Neuron (in vitro differentiated cells): ENCODE results near the gene CTBP1.
A peak's percentile ranks its signal among the peaks of the same experiment; 100 is the strongest.

Source experiments
- H2AFZ ChIP-seq: one replicate; pipeline ENCODE4 v1.6.1; 2013; ENCODE audit warnings: low read depth, mild to moderate bottlenecking, inconsistent platforms, low read length, moderate library complexity
- H3K27me3 ChIP-seq: one replicate; pipeline ENCODE4 v1.6.1; 2013; ENCODE audit warnings: low read length; ENCODE audit not compliant: insufficient read depth
- H3K36me3 ChIP-seq: one replicate; pipeline ENCODE4 v1.6.1; 2013; ENCODE audit warnings: low read length; ENCODE audit not compliant: insufficient read depth
- H3K4me1 ChIP-seq: one replicate; pipeline ENCODE4 v1.6.1; 2013; ENCODE audit warnings: low read length; ENCODE audit not compliant: insufficient read depth
- H3K4me3 ChIP-seq: 2 replicates; pipeline ENCODE4 v1.5.1; 2013; ENCODE audit warnings: mild to moderate bottlenecking, low read length, moderate library complexity
- H3K9me3 ChIP-seq: one replicate; pipeline ENCODE4 v1.6.1; 2013; ENCODE audit warnings: low read length

The CTBP1 gene

GRCh38 chr4:1172971-1173757, 75.8 kb downstream of the CTBP1 start:
- H3K4me3 ChIP-seq: no peak overlapping the region
- H3K4me1 ChIP-seq: peaks cover 5% of the 10 kb centered on the region
- H3K36me3 ChIP-seq: peaks cover 2% of the 10 kb centered on the region
- H3K27me3 ChIP-seq: peaks cover 60% of the 10 kb centered on the region
- H2AFZ ChIP-seq: no peak overlapping the region
- H3K9me3 ChIP-seq: peaks cover 5% of the 10 kb centered on the region

- Histone ChIP-seq H3K36me3 (peaks cover 2% of the 10 kb centered on the region), H3K4me3 (peak within 1 kb of the TSS; percentile 36), H3K27me3 (peaks cover 60% of the 10 kb centered on the region), H3K9me3 (peaks cover 5% of the 10 kb centered on the region), H3K4me1 (peaks cover 5% of the 10 kb centered on the region), H2AFZ (peak within 1 kb of the TSS; percentile 79)
These were observed 76.6 kb downstream of the CTBP1 start, which contains the start of gene SPON2 for GRCh38 chr4:1172228-1172851. Gene SPON2, minus strand, starts transcription at chr4:1172583.

GRCh38 chr4:1171311-1172227, 77.4 kb downstream of the CTBP1 start:
- peaks cover 8% of the 10 kb centered on the region for H3K4me1 ChIP-seq
- peaks cover 5% of the 10 kb centered on the region for H3K9me3 ChIP-seq
- H3K27me3 ChIP-seq: peaks cover 60% of the 10 kb centered on the region
- peak overlapping the region; percentile 36 for H3K4me3 ChIP-seq
- H2AFZ ChIP-seq: peak overlapping the region; percentile 79
- peaks cover 2% of the 10 kb centered on the region for H3K36me3 ChIP-seq

- peaks cover 60% of the 10 kb centered on the region for H3K27me3 ChIP-seq
- H3K36me3 ChIP-seq: peaks cover 2% of the 10 kb centered on the region
- H3K4me1 ChIP-seq: peaks cover 8% of the 10 kb centered on the region
- peaks cover 5% of the 10 kb centered on the region for H3K9me3 ChIP-seq
- H2AFZ ChIP-seq: peak overlapping the region; percentile 43
- no peak overlapping the region for H3K4me3 ChIP-seq
These were observed 78.0 kb downstream of the CTBP1 start for GRCh38 chr4:1170976-1171310.

- Histone ChIP-seq H2AFZ (no peak overlapping the region), H3K27me3 (peaks cover 57% of the 10 kb centered on the region), H3K36me3 (peaks cover 2% of the 10 kb centered on the region), H3K4me3 (no peak overlapping the region), H3K4me1 (peaks cover 8% of the 10 kb centered on the region), H3K9me3 (peaks cover 5% of the 10 kb centered on the region)
These were observed 78.6 kb downstream of the CTBP1 start for GRCh38 chr4:1170156-1170975.

GRCh38 chr4:1169691-1170096, 79.2 kb downstream of the CTBP1 start:
- H3K4me1 ChIP-seq: peaks cover 8% of the 10 kb centered on the region
- peaks cover 52% of the 10 kb centered on the region for H3K27me3 ChIP-seq
- no peak overlapping the region for H2AFZ ChIP-seq
- H3K4me3 ChIP-seq: no peak overlapping the region
- H3K9me3 ChIP-seq: peaks cover 7% of the 10 kb centered on the region
- peaks cover 2% of the 10 kb centered on the region for H3K36me3 ChIP-seq

GRCh38 chr4:1169171-1169671, 79.7 kb downstream of the CTBP1 start:
- peaks cover 7% of the 10 kb centered on the region for H3K9me3 ChIP-seq
- H3K4me3 ChIP-seq: no peak overlapping the region
- H2AFZ ChIP-seq: no peak overlapping the region
- peaks cover 2% of the 10 kb centered on the region for H3K36me3 ChIP-seq
- H3K4me1 ChIP-seq: peaks cover 8% of the 10 kb centered on the region
- H3K27me3 ChIP-seq: peaks cover 51% of the 10 kb centered on the region

- Histone ChIP-seq H3K36me3 (peaks cover 2% of the 10 kb centered on the region), H3K27me3 (peaks cover 43% of the 10 kb centered on the region), H2AFZ (no peak overlapping the region), H3K9me3 (peaks cover 7% of the 10 kb centered on the region), H3K4me1 (peaks cover 8% of the 10 kb centered on the region), H3K4me3 (no peak overlapping the region)
These were observed 80.5 kb downstream of the CTBP1 start for GRCh38 chr4:1168191-1169101.

- H3K4me1 ChIP-seq: peaks cover 3% of the 10 kb centered on the region
- peak overlapping the region; percentile 60 for H2AFZ ChIP-seq
- H3K36me3 ChIP-seq: peaks cover 2% of the 10 kb centered on the region
- H3K4me3 ChIP-seq: peak overlapping the region; percentile 42
- peaks cover 37% of the 10 kb centered on the region for H3K27me3 ChIP-seq
- peaks cover 7% of the 10 kb centered on the region for H3K9me3 ChIP-seq
These were observed 81.5 kb downstream of the CTBP1 start for GRCh38 chr4:1167244-1167949.

- Histone ChIP-seq H2AFZ (peak overlapping the region; percentile 60), H3K27me3 (peaks cover 30% of the 10 kb centered on the region), H3K9me3 (peaks cover 7% of the 10 kb centered on the region), H3K36me3 (peaks cover 2% of the 10 kb centered on the region), H3K4me1 (peaks cover 3% of the 10 kb centered on the region), H3K4me3 (peak overlapping the region; percentile 42)
These were observed 82.3 kb downstream of the CTBP1 start for GRCh38 chr4:1166509-1167243.
